ENCODE results near the gene THOC6.
A peak's percentile ranks its signal among the peaks of the same experiment; 100 is the strongest.
"Not testable (repeated sequence)": the region's sequence is repeated elsewhere in the genome, so short reads cannot be mapped to it uniquely, and the experiment has no call there.

THOC6 gene

GRCh38 chr16:3054965-3055733 lies 31.3 kb downstream of the THOC6 start:
- Histone ChIP-seq H3K9me3 (ENCODE audit: control insufficient read depth, insufficient read depth, low read length) (no peaks in the 10 kb centered on the region), H3K27ac (ENCODE audit: low read length) (no peak overlapping the region), H3K27me3 (ENCODE audit: control insufficient read depth, insufficient read depth, low read length) (no peaks in the 10 kb centered on the region), H3K4me1 (ENCODE audit: control insufficient read depth, insufficient read depth, low read length) (peaks cover 4% of the 10 kb centered on the region), H3K36me3 (ENCODE audit: control insufficient read depth, insufficient read depth, low read length) (0 out of 2 replicates have a peak, but pooled peaks cover under 1% of the 10 kb centered on the region), H3K4me3 (ENCODE audit: low read length) (no peak overlapping the region)
- no peak for DNase-seq (ENCODE audit: low read depth, low spot score)
- WGBS (ENCODE audit: insufficient coverage, insufficient read length): no CpG with 5 or more reads among the region's 17 CpGs

GRCh38 chr16:3055734-3056115 lies 31.9 kb downstream of the THOC6 start:
- not testable (repeated sequence) for H3K4me3 ChIP-seq (ENCODE audit: low read length); H3K36me3 ChIP-seq (ENCODE audit: control insufficient read depth, insufficient read depth, low read length); H3K27ac ChIP-seq (ENCODE audit: low read length); DNase-seq (ENCODE audit: low read depth, low spot score); H3K9me3 ChIP-seq (ENCODE audit: control insufficient read depth, insufficient read depth, low read length); H3K27me3 ChIP-seq (ENCODE audit: control insufficient read depth, insufficient read depth, low read length); H3K4me1 ChIP-seq (ENCODE audit: control insufficient read depth, insufficient read depth, low read length)
- WGBS (ENCODE audit: insufficient coverage, insufficient read length): no CpG with 5 or more reads among the region's 9 CpGs

GRCh38 chr16:3056336-3057180 lies 32.7 kb downstream of the THOC6 start:
- DNase-seq (ENCODE audit: low read depth, low spot score): no peak
- Histone ChIP-seq H3K4me3 (ENCODE audit: low read length) (no peak overlapping the region), H3K9me3 (ENCODE audit: control insufficient read depth, insufficient read depth, low read length) (no peaks in the 10 kb centered on the region), H3K27ac (ENCODE audit: low read length) (no peak overlapping the region), H3K27me3 (ENCODE audit: control insufficient read depth, insufficient read depth, low read length) (no peaks in the 10 kb centered on the region), H3K4me1 (ENCODE audit: control insufficient read depth, insufficient read depth, low read length) (peaks cover 4% of the 10 kb centered on the region), H3K36me3 (ENCODE audit: control insufficient read depth, insufficient read depth, low read length) (no peaks in the 10 kb centered on the region)
- no CpG with 5 or more reads among the region's 19 CpGs for WGBS (ENCODE audit: insufficient coverage, insufficient read length)

GRCh38 chr16:3057181-3058138 lies 33.6 kb downstream of the THOC6 start:
- Histone ChIP-seq H3K27me3 (ENCODE audit: control insufficient read depth, insufficient read depth, low read length) (no peaks in the 10 kb centered on the region), H3K4me1 (ENCODE audit: control insufficient read depth, insufficient read depth, low read length) (peaks cover 4% of the 10 kb centered on the region), H3K36me3 (ENCODE audit: control insufficient read depth, insufficient read depth, low read length) (no peaks in the 10 kb centered on the region), H3K9me3 (ENCODE audit: control insufficient read depth, insufficient read depth, low read length) (no peaks in the 10 kb centered on the region), H3K27ac (ENCODE audit: low read length) (no peak overlapping the region), H3K4me3 (ENCODE audit: low read length) (no peak overlapping the region; the same call in 1 of the 2 replicates)
- no CpG with 5 or more reads among the region's 22 CpGs for whole genome bisulfite sequencing (ENCODE audit: insufficient coverage, insufficient read length)
- no peak for DNase-seq (ENCODE audit: low read depth, low spot score)

GRCh38 chr16:3058139-3059030 lies 34.5 kb downstream of the THOC6 start:
- Histone ChIP-seq H3K4me3 (ENCODE audit: low read length) (peak overlapping the region; percentile 50), H3K27ac (ENCODE audit: low read length) (no peak overlapping the region), H3K36me3 (ENCODE audit: control insufficient read depth, insufficient read depth, low read length) (no peaks in the 10 kb centered on the region), H3K4me1 (ENCODE audit: control insufficient read depth, insufficient read depth, low read length) (peaks cover 4% of the 10 kb centered on the region), H3K27me3 (ENCODE audit: control insufficient read depth, insufficient read depth, low read length) (no peaks in the 10 kb centered on the region), H3K9me3 (ENCODE audit: control insufficient read depth, insufficient read depth, low read length) (no peaks in the 10 kb centered on the region)
- no peak for DNase-seq (ENCODE audit: low read depth, low spot score)
- WGBS (ENCODE audit: insufficient coverage, insufficient read length): no CpG with 5 or more reads among the region's 77 CpGs

- Histone ChIP-seq H3K27ac (ENCODE audit: low read length) (no peak overlapping the region), H3K4me1 (ENCODE audit: control insufficient read depth, insufficient read depth, low read length) (peaks cover 5% of the 10 kb centered on the region), H3K36me3 (ENCODE audit: control insufficient read depth, insufficient read depth, low read length) (no peaks in the 10 kb centered on the region), H3K4me3 (ENCODE audit: low read length) (peak overlapping the region; percentile 50; the same call in 1 of the 2 replicates), H3K9me3 (ENCODE audit: control insufficient read depth, insufficient read depth, low read length) (no peaks in the 10 kb centered on the region), H3K27me3 (ENCODE audit: control insufficient read depth, insufficient read depth, low read length) (no peaks in the 10 kb centered on the region)
- peak; percentile 82 for DNase-seq (ENCODE audit: low read depth, low spot score)
- WGBS (ENCODE audit: insufficient coverage, insufficient read length): no CpG with 5 or more reads among the region's 67 CpGs
Measured at GRCh38 chr16:3059041-3059722, 35.3 kb downstream of the THOC6 start.

GRCh38 chr16:3059723-3060242 lies 35.9 kb downstream of the THOC6 start:
- no peaks in the 10 kb centered on the region for H3K27me3 ChIP-seq (ENCODE audit: control insufficient read depth, insufficient read depth, low read length)
- H3K9me3 ChIP-seq (ENCODE audit: control insufficient read depth, insufficient read depth, low read length): no peaks in the 10 kb centered on the region
- DNase-seq (ENCODE audit: low read depth, low spot score): no peak
- H3K4me3 ChIP-seq (ENCODE audit: low read length): no peak overlapping the region; the same call in 1 of the 2 replicates
- no CpG with 5 or more reads among the region's 9 CpGs for WGBS (ENCODE audit: insufficient coverage, insufficient read length)
- peaks cover 5% of the 10 kb centered on the region for H3K4me1 ChIP-seq (ENCODE audit: control insufficient read depth, insufficient read depth, low read length)
- no peaks in the 10 kb centered on the region for H3K36me3 ChIP-seq (ENCODE audit: control insufficient read depth, insufficient read depth, low read length)
- H3K27ac ChIP-seq (ENCODE audit: low read length): no peak overlapping the region

GRCh38 chr16:3060339-3061127 lies 36.7 kb downstream of the THOC6 start:
- Histone ChIP-seq H3K9me3 (ENCODE audit: control insufficient read depth, insufficient read depth, low read length) (no peaks in the 10 kb centered on the region), H3K27ac (ENCODE audit: low read length) (no peak overlapping the region), H3K27me3 (ENCODE audit: control insufficient read depth, insufficient read depth, low read length) (no peaks in the 10 kb centered on the region), H3K36me3 (ENCODE audit: control insufficient read depth, insufficient read depth, low read length) (no peaks in the 10 kb centered on the region), H3K4me1 (ENCODE audit: control insufficient read depth, insufficient read depth, low read length) (peaks cover 5% of the 10 kb centered on the region), H3K4me3 (ENCODE audit: low read length) (no peak overlapping the region)
- DNase-seq (ENCODE audit: low read depth, low spot score): no peak
- no CpG with 5 or more reads among the region's 14 CpGs for WGBS (ENCODE audit: insufficient coverage, insufficient read length)
